ENCODE measurements around the gene ANKRD16. TPM values are rescaled to one million over a fixed set of nuclear protein-coding genes. Genes with fewer than 3 reads are reported as not detected.

ANKRD16 gene
- total RNA-seq, 1 experiment from 2014 or later = 6.9 TPM

GRCh38 chr10:5896208-5897052 lies 6.7 kb upstream of the ANKRD16 start:
- no peak for DNase-seq (ENCODE audit: low read depth, low spot score)

GRCh38 chr10:5895804-5896203 lies 6.1 kb upstream of the ANKRD16 start:
- Histone ChIP-seq H3K4me1 (ENCODE audit: control insufficient read depth, insufficient read depth, low read length) (0 out of 2 replicates have a peak, but pooled peaks cover 3% of the 10 kb centered on the region), H3K9me3 (ENCODE audit: control insufficient read depth, insufficient read depth, low read depth, low read length) (no peaks in the 10 kb centered on the region), H3K27ac (ENCODE audit: low read length) (no peak overlapping the region), H3K4me3 (ENCODE audit: low read depth in 2 of 2, low read length in 2 of 2) (no peak overlapping the region), H3K27me3 (ENCODE audit: control insufficient read depth, insufficient read depth, low read length) (no peaks in the 10 kb centered on the region), H3K36me3 (ENCODE audit: control insufficient read depth, insufficient read depth, low read length) (no peaks in the 10 kb centered on the region; the same call in 1 of the 2 replicates)
- intact Hi-C loops (cut with micrococcal nuclease; ENCODE audit: unreplicated experiment) = no loop called here
- POLR2A ChIA-PET = no interaction called here
- in situ Hi-C loops (cut with HindIII; ENCODE audit: low pct_unique_long_range_greater_than_20kb, low sequenced_read_pairs) = no loop called here
- BruUV-seq (replicated peaks) = no TSS peak
- DNase-seq (ENCODE audit: low read depth, low spot score) (no peak), ATAC-seq (no peak)
- CTCF ChIA-PET = no interaction called here
- no peak for TF ChIP-seq SIN3A (IDR thresholded peaks at IDR 0.05; ENCODE audit: borderline replicate concordance, insufficient read depth, low read depth, low read length)
- TF ChIP-seq POLR2AphosphoS5 (IDR thresholded peaks at IDR 0.05; ENCODE audit: low read depth, low read length) = no peak
- TF ChIP-seq REST (IDR thresholded peaks at IDR 0.05; ENCODE audit: insufficient read depth in 1 of 2, low read depth in 2 of 2, low read length in 1 of 2) = no peak
- no peak for TF ChIP-seq TCF7L2 (IDR thresholded peaks at IDR 0.05; ENCODE audit: low read depth, low read length)
- TF ChIP-seq CTCF (IDR thresholded peaks at IDR 0.05) = no peak

More at GRCh38 chr10:5896208-5897052, 6.7 kb upstream of the ANKRD16 start:
- in situ Hi-C loops (cut with HindIII; ENCODE audit: low pct_unique_long_range_greater_than_20kb, low sequenced_read_pairs) (no loop called here), intact Hi-C loops (cut with micrococcal nuclease; ENCODE audit: unreplicated experiment) (no loop called here)
- ChIA-PET CTCF (interaction anchor here (0.6 kb wide), 1 partner anchor 91 kb away, joined by 10 read pairs; no protein-coding TSS in a partner anchor), POLR2A (no interaction called here)
- Histone ChIP-seq H3K9me3 (ENCODE audit: control insufficient read depth, insufficient read depth, low read depth, low read length) (no peaks in the 10 kb centered on the region), H3K27me3 (ENCODE audit: control insufficient read depth, insufficient read depth, low read length) (no peaks in the 10 kb centered on the region), H3K36me3 (ENCODE audit: control insufficient read depth, insufficient read depth, low read length) (no peaks in the 10 kb centered on the region; the same call in 1 of the 2 replicates), H3K27ac (ENCODE audit: low read length) (no peak overlapping the region), H3K4me1 (ENCODE audit: control insufficient read depth, insufficient read depth, low read length) (no peaks in the 10 kb centered on the region), H3K4me3 (ENCODE audit: low read depth in 2 of 2, low read length in 2 of 2) (no peak overlapping the region)
- BruUV-seq (replicated peaks) = no TSS peak
- ATAC-seq = no peak
- no peak for TF ChIP-seq REST (IDR thresholded peaks at IDR 0.05; ENCODE audit: insufficient read depth in 1 of 2, low read depth in 2 of 2, low read length in 1 of 2)
- no peak for TF ChIP-seq CTCF (IDR thresholded peaks at IDR 0.05)
- no peak for TF ChIP-seq POLR2AphosphoS5 (IDR thresholded peaks at IDR 0.05; ENCODE audit: low read depth, low read length)
- TF ChIP-seq SIN3A (IDR thresholded peaks at IDR 0.05; ENCODE audit: borderline replicate concordance, insufficient read depth, low read depth, low read length) = no peak

All from Panc1 (cell line).